Breast epithelium (tissue), 3 donors: Measurements from ENCODE around the gene ZNF20.

ENCODE experiments used
- POLR2AphosphoS5 ChIP-seq, 3 donors: sonication (generic); formaldehyde crosslinking; IDR thresholded peaks; one replicate each; pipeline ENCODE4 v1.6.1; 2017; ENCODE audit warnings: antibody characterized with exemption in 3 of 3
- TF ChIP-seq, protein P1 (sequence below), 3 donors: fragments of 450-650 bp; IDR thresholded peaks; one replicate each; pipeline ENCODE4 v1.5.1; 2016 to 2017; ENCODE audit warnings: antibody characterized with exemption in 3 of 3, mild to moderate bottlenecking in 3 of 3, moderate library complexity in 3 of 3

GRCh38 chr19:12159773-12160414 lies 19.7 kb upstream of the ZNF20 start:
- TF ChIP-seq, protein P1, sequence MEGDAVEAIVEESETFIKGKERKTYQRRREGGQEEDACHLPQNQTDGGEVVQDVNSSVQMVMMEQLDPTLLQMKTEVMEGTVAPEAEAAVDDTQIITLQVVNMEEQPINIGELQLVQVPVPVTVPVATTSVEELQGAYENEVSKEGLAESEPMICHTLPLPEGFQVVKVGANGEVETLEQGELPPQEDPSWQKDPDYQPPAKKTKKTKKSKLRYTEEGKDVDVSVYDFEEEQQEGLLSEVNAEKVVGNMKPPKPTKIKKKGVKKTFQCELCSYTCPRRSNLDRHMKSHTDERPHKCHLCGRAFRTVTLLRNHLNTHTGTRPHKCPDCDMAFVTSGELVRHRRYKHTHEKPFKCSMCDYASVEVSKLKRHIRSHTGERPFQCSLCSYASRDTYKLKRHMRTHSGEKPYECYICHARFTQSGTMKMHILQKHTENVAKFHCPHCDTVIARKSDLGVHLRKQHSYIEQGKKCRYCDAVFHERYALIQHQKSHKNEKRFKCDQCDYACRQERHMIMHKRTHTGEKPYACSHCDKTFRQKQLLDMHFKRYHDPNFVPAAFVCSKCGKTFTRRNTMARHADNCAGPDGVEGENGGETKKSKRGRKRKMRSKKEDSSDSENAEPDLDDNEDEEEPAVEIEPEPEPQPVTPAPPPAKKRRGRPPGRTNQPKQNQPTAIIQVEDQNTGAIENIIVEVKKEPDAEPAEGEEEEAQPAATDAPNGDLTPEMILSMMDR (IDR thresholded peaks at IDR 0.05) = no peak
- no peak for TF ChIP-seq POLR2AphosphoS5 (IDR thresholded peaks at IDR 0.05)
